ENCODE measurements around the gene ERICH6B. TPM values are rescaled to one million over a fixed set of nuclear protein-coding genes. Genes with fewer than 3 reads are reported as not detected.

ERICH6B gene
- polyA plus RNA-seq, 3 donors: not detected

DNA sequence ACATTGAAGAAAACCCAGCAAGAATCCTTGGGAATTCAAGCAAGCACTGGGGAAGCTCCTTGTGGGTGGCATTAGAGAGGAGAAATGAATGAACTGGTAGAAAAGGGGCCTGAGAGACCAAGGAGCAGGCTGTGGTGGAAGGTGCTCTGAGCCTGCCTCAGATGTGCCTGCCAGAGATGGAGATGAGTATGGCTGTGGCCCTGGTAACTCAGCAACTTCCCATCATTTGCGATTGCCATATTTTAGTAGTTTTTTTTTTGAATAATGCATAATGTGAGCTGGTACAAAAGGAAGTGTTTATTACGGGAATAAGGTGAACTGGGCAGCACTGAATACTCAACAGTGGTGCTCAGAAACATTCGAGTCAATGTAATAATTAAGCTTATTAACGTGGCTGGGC lies 39.1 kb downstream of the ERICH6B start:
- H3K4me2 ChIP-seq (replicated peaks; ENCODE audit: extremely low read depth, low read length, poor library complexity, severe bottlenecking): no peak overlapping the region
- no peaks in the 10 kb centered on the region for H3K9me3 ChIP-seq (replicated peaks in 1 of 2; ENCODE audit: control insufficient read depth in 1 of 2, insufficient read depth in 1 of 2, low read length in 2 of 2)
- no peak for DNase-seq
- H3K4me3 ChIP-seq (replicated peaks in 1 of 3; ENCODE audit: low read depth in 2 of 3, low read length in 3 of 3): no peak overlapping the region
- no peaks in the 10 kb centered on the region for H3K27me3 ChIP-seq (ENCODE audit: control insufficient read depth in 2 of 2, insufficient read depth in 2 of 2, low read length in 2 of 2)
- no peaks in the 10 kb centered on the region for H3K4me1 ChIP-seq (ENCODE audit: control insufficient read depth in 1 of 2, insufficient read depth in 2 of 2, low read length in 2 of 2)
- H3K4me1 Mint-ChIP-seq: no peaks in the 10 kb centered on the region
- peaks cover 0 to 3% (median 0%) of the 10 kb centered on the region in 7 donors for H3K9me3 Mint-ChIP-seq
- no peaks in the 10 kb centered on the region for H3K79me2 ChIP-seq (ENCODE audit: insufficient read depth, low read length)
- TF ChIP-seq CTCF (IDR thresholded peaks at IDR 0.05): no peak
- peaks cover 2 to 8% (median 7%) of the 10 kb centered on the region in 3 donors for H3K27me3 Mint-ChIP-seq (ENCODE audit: low read depth in 3 of 3)
- WGBS (ENCODE audit: insufficient coverage): 83% methylated on average over 1 of the region's 4 CpGs
- no peaks in the 10 kb centered on the region for H3K36me3 Mint-ChIP-seq
- H3K9ac ChIP-seq (ENCODE audit: insufficient read depth, low read length, poor library complexity, severe bottlenecking): no peak overlapping the region
- no peaks in the 10 kb centered on the region for H4K20me1 ChIP-seq (ENCODE audit: insufficient read depth, low read length)
- H3K27ac Mint-ChIP-seq: no peak overlapping the region
- intact Hi-C loops (cut with micrococcal nuclease): no loop called here
- H3K36me3 ChIP-seq (replicated peaks in 1 of 2; ENCODE audit: control insufficient read depth in 1 of 2, insufficient read depth in 2 of 2, low read length in 2 of 2): no peaks in the 10 kb centered on the region
- no peak overlapping the region for H3K4me3 Mint-ChIP-seq
- no peak overlapping the region for H2AFZ ChIP-seq (ENCODE audit: insufficient read depth, low read depth, low read length, poor library complexity, severe bottlenecking)
- no peak overlapping the region for H3K27ac ChIP-seq (ENCODE audit: low read depth in 1 of 2, low read length in 2 of 2)

- no peaks in the 10 kb centered on the region for H3K27me3 ChIP-seq (ENCODE audit: control insufficient read depth in 2 of 2, insufficient read depth in 2 of 2, low read length in 2 of 2)
- H3K36me3 ChIP-seq (replicated peaks in 1 of 2; ENCODE audit: control insufficient read depth in 1 of 2, insufficient read depth in 2 of 2, low read length in 2 of 2): no peaks in the 10 kb centered on the region
- no peaks in the 10 kb centered on the region for H3K36me3 Mint-ChIP-seq
- H3K4me1 ChIP-seq (ENCODE audit: control insufficient read depth in 1 of 2, insufficient read depth in 2 of 2, low read length in 2 of 2): no peaks in the 10 kb centered on the region
- H3K27me3 Mint-ChIP-seq (ENCODE audit: low read depth in 3 of 3): peaks cover 2 to 10% (median 7%) of the 10 kb centered on the region in 3 donors
- peaks cover 0 to 3% (median 0%) of the 10 kb centered on the region in 7 donors for H3K9me3 Mint-ChIP-seq
- H3K4me2 ChIP-seq (replicated peaks; ENCODE audit: extremely low read depth, low read length, poor library complexity, severe bottlenecking): no peak overlapping the region
- no peaks in the 10 kb centered on the region for H3K4me1 Mint-ChIP-seq
- H3K9ac ChIP-seq (ENCODE audit: insufficient read depth, low read length, poor library complexity, severe bottlenecking): no peak overlapping the region
- H4K20me1 ChIP-seq (ENCODE audit: insufficient read depth, low read length): no peaks in the 10 kb centered on the region
- 100% methylated on average over 1 of the region's 1 CpG for WGBS (ENCODE audit: insufficient coverage)
- TF ChIP-seq CTCF (IDR thresholded peaks at IDR 0.05): no peak
- H3K9me3 ChIP-seq (replicated peaks in 1 of 2; ENCODE audit: control insufficient read depth in 1 of 2, insufficient read depth in 1 of 2, low read length in 2 of 2): no peaks in the 10 kb centered on the region
- no peak overlapping the region for H3K27ac Mint-ChIP-seq
- no peak overlapping the region for H3K4me3 Mint-ChIP-seq
- H3K79me2 ChIP-seq (ENCODE audit: insufficient read depth, low read length): no peaks in the 10 kb centered on the region
- no peak overlapping the region for H2AFZ ChIP-seq (ENCODE audit: insufficient read depth, low read depth, low read length, poor library complexity, severe bottlenecking)
- intact Hi-C loops (cut with micrococcal nuclease): no loop called here
- no peak overlapping the region for H3K4me3 ChIP-seq (replicated peaks in 1 of 3; ENCODE audit: low read depth in 2 of 3, low read length in 3 of 3)
- DNase-seq: no peak
- no peak overlapping the region for H3K27ac ChIP-seq (ENCODE audit: low read depth in 1 of 2, low read length in 2 of 2)
Measured at GRCh38 chr13:45575830-45576180, 39.7 kb downstream of the ERICH6B start.
